Measurements from ENCODE around the gene UMODL1.

UMODL1 gene

GRCh38 chr21:42140196-42140934, 69.2 kb downstream of the UMODL1 start:
- no peak for DNase-seq

- no peak for DNase-seq
Measured at GRCh38 chr21:42141643-42142042, 70.5 kb downstream of the UMODL1 start.

- DNase-seq, result no peak
Measured at GRCh38 chr21:42142141-42142540, 71.0 kb downstream of the UMODL1 start.

GRCh38 chr21:42142627-42143026, 71.5 kb downstream of the UMODL1 start:
- DNase-seq, result no peak

- no peak for DNase-seq
Measured at GRCh38 chr21:42143111-42143510, 72.0 kb downstream of the UMODL1 start.

- DNase-seq, result no peak
Measured at GRCh38 chr21:42144221-42144620, 73.1 kb downstream of the UMODL1 start.

GRCh38 chr21:42144679-42145568, 73.8 kb downstream of the UMODL1 start:
- DNase-seq, result no peak

GRCh38 chr21:42145569-42146272, 74.6 kb downstream of the UMODL1 start:
- peak in 1 of 2 experiments; percentile 20 for DNase-seq

GRCh38 chr21:42146273-42146805, 75.2 kb downstream of the UMODL1 start:
- DNase-seq, result no peak

GRCh38 chr21:42146821-42147220, 75.7 kb downstream of the UMODL1 start:
- DNase-seq, result no peak

- DNase-seq, result no peak
Measured at GRCh38 chr21:42147386-42148020, 76.4 kb downstream of the UMODL1 start.

- no peak for DNase-seq
Measured at GRCh38 chr21:42148097-42148496, 77.0 kb downstream of the UMODL1 start.

GRCh38 chr21:42148584-42148983, 77.5 kb downstream of the UMODL1 start:
- DNase-seq, result no peak

- no peak for DNase-seq
Measured at GRCh38 chr21:42149656-42150473, 78.7 kb downstream of the UMODL1 start.

- DNase-seq, result no peak
Measured at GRCh38 chr21:42150474-42151085, 79.5 kb downstream of the UMODL1 start.

GRCh38 chr21:42151148-42151947, 80.2 kb downstream of the UMODL1 start:
- DNase-seq, result no peak

GRCh38 chr21:42151948-42152220, 80.8 kb downstream of the UMODL1 start:
- DNase-seq, result no peak

GRCh38 chr21:42153046-42153686, 82.0 kb downstream of the UMODL1 start:
- DNase-seq, result no peak

- no peak for DNase-seq
Measured at GRCh38 chr21:42153746-42154145, 82.6 kb downstream of the UMODL1 start.
